DMS153 treated with DMSO at 0.1 percent for 48 hours (cell line): Measurements from ENCODE around the gene KRT75.
A peak's percentile ranks its signal among the peaks of the same experiment; 100 is the strongest.
"Not testable (repeated sequence)": the region's sequence is repeated elsewhere in the genome, so short reads cannot be mapped to it uniquely, and the experiment has no call there.

ENCODE experiments used
- DNase-seq: peaks from one replicate; lab custom pipeline; 2025; ENCODE audit not compliant: unreplicated experiment; lab: John Stamatoyannopoulos, UW

The KRT75 gene

DNA sequence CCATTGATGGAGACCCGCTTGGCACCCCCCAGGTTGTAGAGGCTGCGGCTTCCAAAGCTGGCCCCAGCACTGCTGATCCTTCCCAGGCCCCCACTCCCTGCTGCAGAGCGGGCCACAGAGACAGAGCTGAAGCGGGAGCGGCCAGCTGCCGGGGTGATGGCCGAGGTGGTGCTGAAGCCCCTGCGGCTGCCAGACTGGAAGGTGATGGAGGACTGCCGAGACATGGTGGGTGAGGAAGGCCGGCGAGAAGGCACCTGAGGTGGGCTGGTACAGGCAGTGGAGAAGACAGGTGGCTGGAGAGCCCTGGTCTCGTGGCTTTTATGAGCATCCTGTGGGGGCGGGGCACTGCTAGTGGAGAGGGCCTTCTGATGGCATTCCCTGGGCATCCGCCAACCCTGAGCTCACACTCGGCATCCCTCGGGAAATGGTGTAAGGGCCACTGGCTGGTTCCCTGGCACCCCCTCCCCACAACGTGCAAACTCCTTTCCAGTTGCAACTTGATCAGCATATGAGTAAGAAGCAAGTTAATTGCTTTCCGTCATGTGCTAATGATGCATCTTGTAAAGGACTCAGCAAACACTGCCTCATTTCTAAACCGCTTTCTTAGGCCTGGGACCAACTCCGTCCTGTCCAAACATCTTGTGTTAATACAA, at the start of gene KRT75:
KRT75 (minus strand) TSS at position 291 of the 653 bp plus-strand sequence; CDS start at position 224, 67 bp downstream.
- peak; percentile 8 for DNase-seq

GRCh38 chr12:52480073-52480472, 45.9 kb upstream of the KRT75 start:
- no peak for DNase-seq

- DNase-seq, result no peak
Measured at GRCh38 chr12:52477651-52478050, 43.5 kb upstream of the KRT75 start.

DNA sequence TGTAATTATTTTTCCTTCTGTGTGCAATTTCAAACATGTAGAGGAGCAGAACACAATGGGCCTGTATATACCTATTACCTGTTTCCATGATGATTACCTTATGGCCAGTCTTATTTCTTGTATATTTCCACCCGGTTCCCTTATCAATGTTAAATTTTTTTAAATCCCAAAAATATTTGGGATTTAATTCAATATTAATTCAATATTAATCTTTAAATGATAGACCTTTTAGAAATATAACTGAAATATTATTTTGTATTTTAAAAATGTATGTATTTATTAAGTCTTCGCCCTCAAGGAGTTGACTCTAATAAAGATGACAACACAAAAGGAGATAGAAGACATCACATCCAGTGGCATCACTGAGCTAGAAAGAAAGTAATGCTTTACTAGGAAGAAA, 40.0 kb upstream of the KRT75 start:
- no peak for DNase-seq

- DNase-seq, result no peak
Measured at GRCh38 chr12:52473768-52474167, 39.6 kb upstream of the KRT75 start, which contains the start of gene KRT6C. Gene KRT6C, minus strand, starts transcription at chr12:52473805. Its CDS starts 68 bp downstream, at chr12:52473737.

- no peak for DNase-seq
Measured at GRCh38 chr12:52469853-52470252, 35.7 kb upstream of the KRT75 start.

- DNase-seq, result no peak
Measured at GRCh38 chr12:52464897-52465296, 30.7 kb upstream of the KRT75 start.

GRCh38 chr12:52461693-52462092, 27.5 kb upstream of the KRT75 start:
- no peak for DNase-seq

- DNase-seq, result no peak
Measured at GRCh38 chr12:52458861-52459260, 24.7 kb upstream of the KRT75 start.

DNA sequence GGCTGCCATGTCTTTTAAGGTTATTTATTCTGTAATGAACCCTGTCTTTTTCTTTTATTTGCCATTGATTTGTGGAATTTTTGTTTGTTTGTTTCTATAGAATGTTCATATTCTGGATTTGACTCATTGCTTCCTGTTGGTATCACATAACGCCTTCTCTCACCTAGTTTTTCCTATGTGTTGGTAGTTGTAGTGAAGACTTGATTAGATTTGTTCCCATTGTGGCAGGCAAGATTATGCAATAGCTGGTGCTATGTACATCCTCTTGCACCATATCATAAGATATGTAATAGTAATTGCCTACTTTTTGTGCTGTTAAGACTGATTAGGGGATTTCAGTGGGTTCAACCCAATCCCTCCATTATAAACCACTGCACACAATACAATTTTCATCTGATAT, 21.6 kb upstream of the KRT75 start:
- DNase-seq, result no peak

- peak; percentile 77 for DNase-seq
Measured at GRCh38 chr12:52454411-52455201, 20.4 kb upstream of the KRT75 start.

- DNase-seq, result no peak
Measured at GRCh38 chr12:52452101-52452500, 17.9 kb upstream of the KRT75 start, which contains the start of gene KRT6B. Gene KRT6B, minus strand, starts transcription at chr12:52452146. Its CDS starts 68 bp downstream, at chr12:52452078.

DNA sequence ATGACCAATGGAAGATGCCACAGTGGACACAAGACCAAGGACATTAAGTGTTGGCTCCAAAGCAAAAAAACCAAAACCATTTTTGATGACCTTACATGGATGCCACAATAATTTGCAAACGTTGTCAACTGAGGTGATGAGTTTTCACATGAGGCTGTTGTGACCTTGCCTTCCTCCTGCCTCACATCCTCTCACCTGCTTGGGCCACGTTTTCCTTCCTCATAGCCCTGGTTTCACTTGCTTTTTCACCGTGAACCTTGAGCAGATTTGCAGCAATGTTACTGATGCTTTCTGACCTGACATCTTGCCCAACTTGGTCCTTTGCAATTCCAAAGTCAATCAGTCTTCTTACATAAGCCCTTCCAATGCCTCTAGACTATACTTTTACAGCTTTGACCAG, 14.1 kb upstream of the KRT75 start:
- DNase-seq, result no peak

DNA sequence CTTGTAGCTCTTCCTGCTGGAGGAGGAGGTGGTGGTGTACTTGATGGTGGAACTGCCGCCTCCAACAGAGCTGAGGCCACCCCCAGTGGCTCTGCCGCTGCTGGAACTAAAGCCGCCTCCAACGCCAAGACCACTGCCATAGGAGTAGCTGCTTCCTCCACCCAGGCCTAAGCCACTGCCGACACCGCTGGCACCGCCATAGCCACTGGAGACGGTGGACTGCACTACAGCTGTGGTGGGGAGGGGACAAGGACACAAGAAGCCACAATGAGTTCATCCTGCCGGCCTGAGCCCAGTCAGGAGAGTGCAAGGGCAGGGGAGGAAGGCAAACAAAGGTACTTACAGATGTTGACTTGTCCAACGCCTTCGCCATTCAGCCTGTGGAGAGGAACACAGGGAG, 13.0 kb upstream of the KRT75 start:
- DNase-seq, result not testable (repeated sequence)

GRCh38 chr12:52446367-52447045, 12.3 kb upstream of the KRT75 start:
- no peak for DNase-seq

- no peak for DNase-seq
Measured at GRCh38 chr12:52445876-52446275, 11.7 kb upstream of the KRT75 start.

- DNase-seq, result no peak
Measured at GRCh38 chr12:52444647-52445595, 10.8 kb upstream of the KRT75 start.

- DNase-seq, result no peak
Measured at GRCh38 chr12:52443966-52444365, 9.8 kb upstream of the KRT75 start.

- no peak for DNase-seq
Measured at GRCh38 chr12:52442600-52443061, 8.5 kb upstream of the KRT75 start.

DNA sequence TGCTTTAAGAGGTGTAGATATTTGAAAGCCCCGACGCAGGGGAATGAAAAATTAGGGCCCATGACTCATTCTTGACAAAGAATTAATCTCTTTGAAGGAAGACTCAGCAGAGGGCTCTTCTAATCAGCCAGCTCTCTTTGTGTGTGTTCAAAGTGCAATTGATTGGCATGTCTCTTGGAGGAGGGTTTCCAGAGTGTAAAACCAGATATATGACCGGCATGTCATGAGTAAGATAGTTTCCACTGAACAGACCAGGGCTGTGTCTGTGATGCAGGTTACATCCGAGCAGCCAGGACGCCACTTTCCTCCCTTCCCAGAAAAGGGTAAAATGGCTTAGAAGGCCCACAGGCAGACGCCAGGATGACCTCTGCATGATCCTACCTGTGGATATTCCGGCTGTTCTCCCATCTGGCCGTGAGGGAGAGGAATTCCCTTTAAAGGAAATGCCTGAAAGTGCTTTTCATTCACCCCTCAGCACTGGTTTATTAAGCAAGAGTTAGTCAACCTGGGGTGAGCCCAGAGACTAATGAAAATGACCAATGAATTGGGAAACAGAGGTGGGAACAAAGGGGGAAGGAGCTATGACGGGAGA, 7.2 kb upstream of the KRT75 start:
- DNase-seq, result no peak
